ENCODE data around the gene ZNRF1. TPM values are rescaled to one million over a fixed set of nuclear protein-coding genes. Genes with fewer than 3 reads are reported as not detected.

The ZNRF1 gene
- total and polyA plus RNA-seq, 2 of the 8 experiments (the other 6 are each of a cell fraction or from before 2014, with no cell fraction given): 33.5 to 52.9 TPM

DNA sequence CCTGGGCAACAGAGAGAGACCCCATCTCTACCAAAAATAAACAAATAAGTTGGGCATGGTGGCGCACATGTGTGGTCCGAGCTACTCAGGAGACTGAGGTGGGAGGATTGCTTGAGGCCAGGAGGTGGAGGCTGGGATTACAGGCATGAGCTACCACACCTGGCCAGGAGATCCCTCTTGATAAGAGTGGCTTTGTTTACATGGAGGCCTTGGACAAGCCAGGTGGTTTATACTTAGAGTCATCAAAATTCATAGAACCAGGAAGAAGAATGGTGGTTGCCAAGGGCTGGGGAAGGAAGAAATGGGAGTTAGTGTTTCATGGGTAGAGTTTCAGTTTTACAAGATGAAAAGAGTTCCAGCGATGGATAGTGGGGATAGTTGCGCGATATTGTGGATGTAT, 140.7 kb downstream of the ZNRF1 start:
- Histone ChIP-seq H2BK15ac (ENCODE audit: low read length) (no peak overlapping the region), H4K8ac (ENCODE audit: extremely low read depth, insufficient read depth, low read length) (no peak overlapping the region), H2BK120ac (replicated peaks; ENCODE audit: low read depth, low read length) (no peak overlapping the region), H3K56ac (replicated peaks; ENCODE audit: insufficient read length, low read depth, low read length) (no peak overlapping the region), H2AFZ (ENCODE audit: low read length) (no peak overlapping the region), H2BK20ac (ENCODE audit: low read length) (no peak overlapping the region), H3K27me3 (replicated peaks in 1 of 4; ENCODE audit: control insufficient read depth in 3 of 4, extremely low read depth in 1 of 4, insufficient read depth in 3 of 4, low read length in 3 of 4) (no peaks in the 10 kb centered on the region), H3K9me3 (ENCODE audit: insufficient read depth in 2 of 2, low read depth in 1 of 2, low read length in 1 of 2) (no peaks in the 10 kb centered on the region), H3K23ac (ENCODE audit: insufficient read length) (no peak overlapping the region), H3K14ac (ENCODE audit: insufficient read length) (no peak overlapping the region), H3K23me2 (ENCODE audit: low read depth, low read length) (no peaks in the 10 kb centered on the region; the same call in 1 of the 2 replicates), H2AK5ac (ENCODE audit: low read depth, low read length) (no peak overlapping the region), H3K4me3 (ENCODE audit: extremely low read depth in 1 of 4, insufficient read depth in 2 of 4, low read depth in 3 of 4, low read length in 4 of 4) (no peak overlapping the region), H3K4me2 (ENCODE audit: insufficient read depth in 1 of 2, low read depth in 2 of 2, low read length in 2 of 2) (no peak overlapping the region), H3K4ac (replicated peaks; ENCODE audit: insufficient read length, low read depth, low read length) (no peak overlapping the region), H3K9ac (replicated peaks in 1 of 4; ENCODE audit: extremely low read depth in 1 of 4, low read depth in 3 of 4, low read length in 3 of 4) (no peak overlapping the region), H3K36me3 (ENCODE audit: control insufficient read depth in 2 of 4, insufficient read depth in 4 of 4, low read length in 3 of 4) (no peaks in the 10 kb centered on the region), H3K4me1 (replicated peaks in 1 of 4; ENCODE audit: control insufficient read depth in 3 of 4, insufficient read depth in 4 of 4, low read length in 3 of 4) (peaks cover 0 to 7% (median 0%) of the 10 kb centered on the region in 4 experiments; a peak in 1 of 7 replicates), H2BK5ac (ENCODE audit: low read depth, low read length) (no peak overlapping the region), H2BK12ac (ENCODE audit: low read depth, low read length) (no peak overlapping the region), H3K79me1 (ENCODE audit: low read depth, low read length) (no peaks in the 10 kb centered on the region), H3K27ac (ENCODE audit: low read depth, low read length) (no peak overlapping the region), H4K20me1 (replicated peaks in 1 of 2; ENCODE audit: control insufficient read depth in 1 of 2, insufficient read depth in 2 of 2, low read length in 2 of 2) (no peaks in the 10 kb centered on the region), H4K91ac (replicated peaks; ENCODE audit: insufficient read length, low read length) (no peak overlapping the region), H3K79me2 (ENCODE audit: control insufficient read depth in 1 of 2, insufficient read depth in 2 of 2, low read length in 2 of 2) (no peaks in the 10 kb centered on the region), H4K5ac (ENCODE audit: insufficient read length, low read depth, low read length) (no peak overlapping the region), H3K18ac (ENCODE audit: extremely low read depth, low read length) (no peak overlapping the region)
- TF ChIP-seq BACH1 (IDR thresholded peaks at IDR 0.05; ENCODE audit: low read length): no peak
- TF ChIP-seq ASH2L (IDR thresholded peaks at IDR 0.05; ENCODE audit: low read length): no peak
- no peak for TF ChIP-seq SIRT6 (IDR thresholded peaks at IDR 0.05; ENCODE audit: low read length)
- no peak for TF ChIP-seq CBX8 (IDR thresholded peaks at IDR 0.05; ENCODE audit: borderline replicate concordance, low read depth, low read length)
- CTCF ChIA-PET (ENCODE audit: partially characterized antibody): interaction anchor here (1.5 kb wide), 1 partner anchor 27 kb away, joined by 7 read pairs; no protein-coding TSS in a partner anchor
- FAIRE-seq: no peak
- WGBS, 2 experiments (ENCODE audit: extremely low coverage in 1 of 2, insufficient coverage in 1 of 2, insufficient read length in 1 of 2, insufficient replicate concordance in 2 of 2, low coverage in 1 of 2, low lambda C conversion rate in 2 of 2, missing lambda C conversion rate in 1 of 2): 97% methylated on average over 5 of the region's 5 CpGs; no CpG with 5 or more reads in 1 of the 2 experiments
- POLR2A ChIA-PET (ENCODE audit: partially characterized antibody): no interaction called here
- no peak for DNase-seq (ENCODE audit: low read depth in 1 of 2, low spot score in 2 of 2)

All from H1 (cell line).